Measurements from ENCODE around the gene MYOZ2. TPM values are rescaled to one million over a fixed set of nuclear protein-coding genes. Genes with fewer than 3 reads are reported as not detected.
"Not testable (repeated sequence)": the region's sequence is repeated elsewhere in the genome, so short reads cannot be mapped to it uniquely, and the experiment has no call there.

Gene MYOZ2
- total and polyA plus RNA-seq, 2 of the 13 experiments (the other 11 are each of a cell fraction or from before 2014, with no cell fraction given): 0.03 TPM; not detected in 1

- peak; percentile 26; the same call in 1 of the 2 replicates for TF ChIP-seq ARID3A (IDR thresholded peaks at IDR 0.05; ENCODE audit: low read depth, low read length)
Observed at GRCh38 chr4:119139822-119140252, 4.2 kb downstream of the MYOZ2 start (continued).

- POLR2A ChIA-PET; FAIRE-seq; H4K20me1 ChIP-seq (ENCODE audit: insufficient read depth, low read length); DNase-seq (ENCODE audit: low spot score); H3K27ac ChIP-seq (ENCODE audit: extremely low read length, insufficient read depth, low read length); in situ Hi-C loops (cut with HindIII; ENCODE audit: extremely low pct_ligation_motif_present, low pct_unique_long_range_greater_than_20kb); ATAC-seq; H3K9me3 ChIP-seq (ENCODE audit: low read length); H2AFZ ChIP-seq (ENCODE audit: low read length); H3K4me2 ChIP-seq (ENCODE audit: low read depth, low read length); H3K27me3 ChIP-seq (ENCODE audit: control insufficient read depth in 1 of 2, insufficient read depth in 2 of 2, low read length in 2 of 2); H3K4me3 ChIP-seq (replicated peaks in 1 of 3; ENCODE audit: insufficient read depth in 1 of 3, low read depth in 2 of 3, low read length in 3 of 3); CTCF ChIA-PET (ENCODE audit: low intra/inter-chr PET ratio, low total read pairs); H3K9ac ChIP-seq (ENCODE audit: insufficient read depth, low read depth, low read length); H3K36me3 ChIP-seq (replicated peaks in 1 of 2; ENCODE audit: control insufficient read depth in 1 of 2, insufficient read depth in 2 of 2, low read length in 2 of 2); BruUV-seq (replicated peaks); H3K79me2 ChIP-seq (ENCODE audit: insufficient read depth, low read length): not testable (repeated sequence)
- TF ChIP-seq ZNF770 (CRISPR knock-in tag; IDR thresholded peaks at IDR 0.05) (peak; percentile 65; the same call in 1 of the 2 replicates), ZNF121 (CRISPR knock-in tag; IDR thresholded peaks at IDR 0.05) (peak; percentile 83)
- WGBS (ENCODE audit: low lambda C conversion rate): 60% methylated on average over 4 of the region's 4 CpGs
- intact Hi-C loops (cut with micrococcal nuclease; ENCODE audit: unreplicated experiment): loop anchor here (10.0 kb wide), 1 partner anchor 96 kb away; no protein-coding TSS in a partner anchor
- H3K4me1 ChIP-seq (ENCODE audit: insufficient read depth, low read length): peaks cover 26% of the 10 kb centered on the region
Observed at GRCh38 chr4:119141283-119141682, 5.7 kb downstream of the MYOZ2 start.

Measured in HepG2 (cell line).